HG02943 (cell line): ENCODE data around the gene CPXM2.

Experiments
- ATAC-seq: cut with Tn5 transposase; IDR thresholded peaks from one replicate; pipeline ENCODE4 v1.9.1; 2021; ENCODE audit warnings: mild to moderate bottlenecking, low read depth, moderate library complexity; ENCODE audit not compliant: unreplicated experiment

The CPXM2 gene

GRCh38 chr10:123891144-123892071 is at the start of gene CPXM2:
Gene CPXM2, minus strand, starts transcription at chr10:123891807. Its CDS starts 148 bp downstream, at chr10:123891659.
- ATAC-seq = no peak

- ATAC-seq = no peak
Observed at GRCh38 chr10:123939591-123939990, 48.0 kb upstream of the CPXM2 start.

GRCh38 chr10:123938890-123939289 is 47.3 kb upstream of the CPXM2 start:
- ATAC-seq = no peak

DNA sequence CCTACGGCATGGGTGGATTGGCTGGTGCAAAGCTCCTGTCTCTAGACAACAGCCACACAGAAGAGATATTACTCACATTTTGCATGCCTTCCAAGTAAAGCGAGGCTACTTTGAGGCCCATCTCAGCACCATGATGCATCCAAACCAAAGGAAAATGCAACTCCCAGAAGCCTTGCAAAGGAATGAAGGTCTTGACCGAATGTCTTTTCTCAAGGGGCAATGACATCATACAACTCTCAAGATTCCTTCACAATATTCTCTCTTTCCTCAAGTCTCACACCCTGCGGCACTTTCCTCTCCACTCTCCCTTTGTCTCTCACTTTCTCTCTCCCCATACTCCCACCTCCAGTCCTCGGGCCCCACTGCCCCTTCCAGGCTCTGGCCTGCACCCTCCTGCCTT is 44.8 kb upstream of the CPXM2 start:
- ATAC-seq = no peak

GRCh38 chr10:123935680-123936079 is 44.1 kb upstream of the CPXM2 start:
- no peak for ATAC-seq

GRCh38 chr10:123934846-123935245 is 43.2 kb upstream of the CPXM2 start:
- ATAC-seq = no peak

DNA sequence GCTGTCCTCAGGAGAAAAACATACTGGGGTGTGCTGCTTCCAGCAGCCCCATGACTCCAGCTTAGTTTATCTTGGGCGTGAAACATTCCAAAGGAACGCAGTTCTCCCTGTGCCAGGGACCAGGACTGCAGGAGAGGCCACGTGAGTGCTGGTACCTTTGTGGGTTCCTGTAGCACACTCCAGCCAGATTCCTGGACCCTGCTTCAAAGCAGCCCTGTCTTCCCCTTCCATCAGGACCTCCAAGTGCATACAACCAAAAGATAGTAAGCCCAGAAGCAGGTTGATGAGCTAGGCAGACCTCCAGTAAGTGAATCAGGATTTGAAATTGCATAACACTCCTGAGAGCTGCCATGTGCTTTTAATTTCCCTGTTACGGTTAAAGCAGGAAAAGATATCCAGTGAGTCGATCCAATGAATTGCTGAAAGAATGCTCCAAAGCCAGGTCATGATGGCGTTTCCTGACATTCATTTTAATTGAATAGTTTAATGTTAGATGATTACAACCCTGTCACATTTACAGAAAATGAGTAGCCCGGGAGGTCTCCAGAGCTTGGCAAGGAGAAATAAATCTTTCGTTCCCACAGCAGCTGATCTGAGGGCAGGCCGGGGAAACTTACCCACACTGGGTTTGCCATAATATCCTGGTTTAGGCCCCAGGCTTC is 38.9 kb upstream of the CPXM2 start:
- no peak for ATAC-seq

DNA sequence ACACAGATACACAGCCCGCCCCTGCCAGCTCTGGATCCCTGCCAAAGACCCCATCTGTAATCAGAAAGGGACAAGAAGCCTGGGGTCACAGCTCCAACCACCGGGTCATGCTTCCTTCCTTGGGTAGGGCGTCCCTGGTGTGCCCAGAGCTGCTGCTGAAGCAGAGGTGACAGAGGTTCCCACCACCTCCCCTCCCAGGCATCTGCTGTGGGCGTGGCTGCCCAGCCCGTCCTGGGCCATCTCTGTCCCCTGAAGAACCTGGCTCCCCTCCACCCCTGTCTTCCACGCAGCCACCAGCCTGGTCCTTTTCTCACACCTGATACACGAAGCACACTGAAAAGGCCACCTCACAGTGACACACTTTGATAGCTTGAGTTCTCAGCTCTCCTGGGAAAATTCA is 38.2 kb upstream of the CPXM2 start:
- ATAC-seq = no peak

- no peak for ATAC-seq
Observed at GRCh38 chr10:123928427-123928826, 36.8 kb upstream of the CPXM2 start.

GRCh38 chr10:123926401-123927264 is 35.0 kb upstream of the CPXM2 start:
- no peak for ATAC-seq

DNA sequence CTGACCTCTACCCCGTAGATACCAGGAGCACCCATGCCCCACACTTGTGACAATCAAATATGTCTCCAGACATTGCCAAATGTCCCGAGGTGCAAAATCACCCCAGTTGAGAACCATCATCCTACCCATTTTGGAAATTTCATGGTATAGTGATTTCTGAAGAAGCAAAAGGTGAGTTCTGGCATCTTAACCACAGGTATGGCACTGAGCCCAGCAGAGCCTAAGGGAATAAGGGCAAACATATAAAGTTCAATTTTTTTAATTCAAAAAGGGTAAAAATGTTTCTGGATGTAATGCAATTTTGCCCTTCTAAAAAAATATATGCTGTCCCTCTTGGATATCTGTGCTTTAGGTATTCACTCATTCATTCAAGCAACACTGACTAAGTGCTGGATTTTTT is 30.5 kb upstream of the CPXM2 start:
- ATAC-seq = no peak

- no peak for ATAC-seq
Observed at GRCh38 chr10:123916775-123917174, 25.2 kb upstream of the CPXM2 start.

DNA sequence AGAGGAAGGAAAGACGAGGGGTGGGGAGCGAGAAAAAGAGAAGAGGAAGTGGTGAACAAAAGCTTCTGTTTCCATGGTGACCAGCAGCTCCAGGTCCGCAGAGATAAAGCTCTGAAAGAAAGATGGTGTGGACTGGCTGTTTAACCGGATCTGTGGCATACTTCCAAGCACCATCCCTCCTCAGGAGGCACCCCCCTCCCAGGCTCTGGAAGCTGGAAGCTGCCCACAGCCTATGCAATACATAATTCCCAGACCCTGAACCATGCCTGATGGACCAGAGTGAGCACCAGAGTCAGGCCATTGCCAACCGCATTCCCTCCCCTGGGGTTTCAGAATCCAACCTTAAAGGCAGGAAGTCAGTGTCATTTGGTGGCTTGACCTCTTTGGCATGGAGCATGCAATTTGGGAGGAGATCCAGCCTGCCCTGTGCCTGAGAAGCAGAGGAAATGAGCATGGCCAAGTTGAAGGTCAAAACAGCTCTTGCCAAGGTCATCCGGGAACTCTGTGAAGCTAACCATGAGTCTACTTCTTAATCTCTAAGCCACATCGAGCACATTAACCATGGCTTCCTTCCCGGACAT is 22.2 kb upstream of the CPXM2 start:
- no peak for ATAC-seq

DNA sequence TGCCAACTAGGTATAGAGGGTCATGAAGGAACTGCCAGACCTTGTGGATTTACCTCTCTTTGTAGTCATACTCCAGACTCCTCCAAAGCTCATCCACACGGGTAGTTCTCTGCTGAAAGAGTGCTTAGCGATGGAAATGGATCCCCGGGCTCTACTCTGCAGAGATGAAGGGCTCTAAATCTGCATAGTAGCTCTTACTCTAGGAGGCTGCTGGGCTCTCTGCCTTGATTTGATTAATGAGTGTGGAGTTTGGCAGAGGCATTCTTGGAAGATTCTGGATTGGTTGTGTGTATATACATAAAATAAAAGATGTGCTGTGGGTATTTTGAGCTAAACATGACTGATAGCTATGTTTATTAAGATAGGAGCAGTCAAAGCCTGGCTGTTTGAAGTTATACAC is 21.3 kb upstream of the CPXM2 start:
- no peak for ATAC-seq

- ATAC-seq = no peak
Observed at GRCh38 chr10:123912466-123912865, 20.9 kb upstream of the CPXM2 start.

GRCh38 chr10:123911866-123912265 is 20.3 kb upstream of the CPXM2 start:
- no peak for ATAC-seq

- no peak for ATAC-seq
Observed at GRCh38 chr10:123909866-123910265, 18.3 kb upstream of the CPXM2 start.

DNA sequence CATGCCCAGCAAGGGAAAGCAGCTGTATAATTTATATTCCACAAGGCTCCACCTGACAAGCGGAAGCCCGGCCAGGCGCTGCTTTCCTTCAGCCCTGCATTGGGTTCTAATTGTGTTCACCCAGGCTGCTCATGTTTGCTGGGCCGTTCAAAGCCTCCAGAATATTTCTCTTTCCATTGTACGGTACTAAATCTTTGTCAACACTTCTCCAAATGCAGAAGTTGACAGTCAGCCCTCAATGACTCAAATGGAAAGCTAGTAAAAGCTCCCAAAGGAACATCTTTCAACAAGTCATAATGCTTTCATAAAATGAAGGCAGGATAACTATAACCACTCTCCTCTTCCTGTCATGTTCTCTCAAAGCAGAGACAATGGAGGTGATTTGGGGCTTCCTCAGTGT is 17.8 kb upstream of the CPXM2 start:
- no peak for ATAC-seq

DNA sequence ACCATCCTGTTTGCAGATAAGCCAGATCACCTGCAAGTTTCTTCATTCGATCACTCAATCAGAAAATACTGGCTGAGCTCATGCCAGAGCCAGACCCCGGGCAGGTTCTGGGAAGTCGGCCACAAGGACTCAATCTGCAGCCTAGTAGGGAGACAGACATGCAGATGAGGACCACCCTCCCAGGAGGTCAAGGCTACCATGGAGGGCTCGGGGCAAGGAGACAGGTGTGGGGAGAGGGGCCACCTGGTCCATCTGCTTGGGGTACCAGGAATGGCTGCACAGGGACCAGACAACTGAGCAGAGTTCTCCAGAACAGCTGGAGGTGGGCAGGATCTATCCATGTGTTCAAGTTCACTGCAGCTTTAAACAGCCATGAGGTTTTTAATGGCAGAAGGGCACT is 16.8 kb upstream of the CPXM2 start:
- no peak for ATAC-seq

DNA sequence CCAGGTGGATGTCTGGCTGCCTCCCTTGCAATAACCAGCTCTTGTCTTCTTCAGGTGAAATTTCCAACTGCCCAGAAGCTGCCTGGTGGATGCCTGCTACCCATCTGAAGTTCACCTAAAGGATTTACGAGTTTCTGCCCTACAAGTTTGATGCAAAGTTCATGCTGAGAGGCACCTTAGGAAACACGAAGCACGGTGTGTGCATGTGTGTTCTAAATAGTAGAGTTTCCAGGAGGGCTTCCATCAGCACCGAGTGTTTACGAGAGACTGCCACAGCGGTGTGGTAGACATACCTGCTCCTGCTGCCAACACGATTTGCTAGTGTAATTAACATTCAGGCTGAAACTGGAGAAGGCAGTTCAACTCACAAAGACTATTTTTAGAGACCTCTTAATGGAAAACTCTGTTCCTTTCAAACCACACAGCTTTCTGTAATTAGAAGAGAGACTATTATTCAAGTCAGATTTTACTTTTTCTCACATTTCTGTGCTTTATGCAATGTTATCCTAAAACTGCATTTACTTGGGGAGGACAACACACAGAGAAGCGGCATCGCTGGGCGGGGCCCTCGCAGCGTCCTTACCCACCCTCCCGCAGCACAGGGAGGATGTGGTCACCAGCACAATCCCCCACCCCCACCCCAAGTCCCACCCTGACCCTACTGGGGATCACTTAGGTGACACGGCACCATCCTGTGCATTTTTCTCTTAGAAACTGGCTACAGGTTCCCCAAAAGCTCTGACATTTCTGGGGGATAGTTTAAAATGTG is 15.5 kb upstream of the CPXM2 start:
- ATAC-seq = no peak
